Bone marrow (tissue), 2 donors: Measurements from ENCODE around the gene PTPRO.
A peak's percentile ranks its signal among the peaks of the same experiment; 100 is the strongest.
"Not testable (repeated sequence)": the region's sequence is repeated elsewhere in the genome, so short reads cannot be mapped to it uniquely, and the experiment has no call there.

Source experiments
- DNase-seq, 2 donors: peaks; one replicate each; lab custom pipeline; 2025; lab: John Stamatoyannopoulos, UW

The PTPRO gene

GRCh38 chr12:15602051-15602672, 279.9 kb downstream of the PTPRO start:
- DNase-seq: no peak

GRCh38 chr12:15603474-15604085, 281.3 kb downstream of the PTPRO start:
- DNase-seq: no peak

- DNase-seq: peak in 1 of 2 donors; percentile 12
Observed at GRCh38 chr12:15605881-15606590, 283.7 kb downstream of the PTPRO start.

- no peak for DNase-seq
Observed at GRCh38 chr12:15608406-15608805, 286.1 kb downstream of the PTPRO start.

- DNase-seq: no peak
Observed at GRCh38 chr12:15608941-15609340, 286.6 kb downstream of the PTPRO start.

- no peak for DNase-seq
Observed at GRCh38 chr12:15613981-15614380, 291.7 kb downstream of the PTPRO start.

- DNase-seq: not testable (repeated sequence)
Observed at GRCh38 chr12:15616495-15616894, 294.2 kb downstream of the PTPRO start.

GRCh38 chr12:15620741-15621539, 298.6 kb downstream of the PTPRO start:
- DNase-seq: no peak

- no peak for DNase-seq
Observed at GRCh38 chr12:15625075-15625474, 302.8 kb downstream of the PTPRO start.

GRCh38 chr12:15627995-15628945, 306.0 kb downstream of the PTPRO start:
- DNase-seq: peak in 1 of 2 donors; percentile 10

GRCh38 chr12:15629108-15629507, 306.8 kb downstream of the PTPRO start:
- DNase-seq: no peak

GRCh38 chr12:15629761-15630160, 307.5 kb downstream of the PTPRO start:
- no peak for DNase-seq

- no peak for DNase-seq
Observed at GRCh38 chr12:15631007-15631715, 308.9 kb downstream of the PTPRO start.

- DNase-seq: no peak
Observed at GRCh38 chr12:15632708-15633107, 310.4 kb downstream of the PTPRO start.

- DNase-seq: no peak
Observed at GRCh38 chr12:15633201-15633600, 310.9 kb downstream of the PTPRO start.

- no peak for DNase-seq
Observed at GRCh38 chr12:15634010-15634683, 311.8 kb downstream of the PTPRO start.

- DNase-seq: no peak
Observed at GRCh38 chr12:15636060-15636890, 314.0 kb downstream of the PTPRO start.

GRCh38 chr12:15638231-15638630, 315.9 kb downstream of the PTPRO start:
- DNase-seq: no peak

- no peak for DNase-seq
Observed at GRCh38 chr12:15644700-15645099, 322.4 kb downstream of the PTPRO start.
